HG02970 (cell line): ENCODE results near the gene NUDCD2.
"Not testable (repeated sequence)": the region's sequence is repeated elsewhere in the genome, so short reads cannot be mapped to it uniquely, and the experiment has no call there.

ENCODE experiments used
- ATAC-seq: cut with Tn5 transposase; IDR thresholded peaks from one replicate; pipeline ENCODE4 v1.9.1; 2021; ENCODE audit warnings: mild to moderate bottlenecking, moderate library complexity, moderate number of reproducible peaks; ENCODE audit not compliant: unreplicated experiment, low FRiP score

The NUDCD2 gene

DNA sequence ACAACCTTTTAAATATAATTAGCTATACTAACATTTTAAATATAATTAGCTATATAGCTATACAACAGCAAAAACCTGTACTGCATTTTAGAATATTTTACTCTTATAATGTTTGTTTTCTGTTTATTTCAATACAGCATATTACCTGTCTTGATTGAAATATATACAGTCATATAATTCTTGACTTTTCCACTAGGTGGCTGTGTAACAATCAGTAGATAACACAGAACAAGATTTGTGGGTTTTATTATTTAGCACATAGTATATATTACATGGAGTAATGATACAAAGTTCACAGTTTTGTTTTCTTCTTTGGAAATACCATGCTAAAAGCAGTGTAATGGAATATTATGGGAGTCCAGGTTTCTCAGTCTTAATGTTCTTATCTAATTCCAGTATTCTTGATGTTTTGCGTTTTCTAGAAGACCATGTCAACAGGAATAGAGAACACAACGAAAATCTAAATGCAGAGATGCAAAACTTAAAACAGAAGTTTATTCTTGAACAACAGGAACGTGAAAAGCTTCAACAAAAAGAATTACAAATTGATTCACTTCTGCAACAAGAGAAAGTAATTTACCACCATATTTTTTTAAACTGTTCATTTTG is 13.8 kb upstream of the NUDCD2 start:
- ATAC-seq: no peak

DNA sequence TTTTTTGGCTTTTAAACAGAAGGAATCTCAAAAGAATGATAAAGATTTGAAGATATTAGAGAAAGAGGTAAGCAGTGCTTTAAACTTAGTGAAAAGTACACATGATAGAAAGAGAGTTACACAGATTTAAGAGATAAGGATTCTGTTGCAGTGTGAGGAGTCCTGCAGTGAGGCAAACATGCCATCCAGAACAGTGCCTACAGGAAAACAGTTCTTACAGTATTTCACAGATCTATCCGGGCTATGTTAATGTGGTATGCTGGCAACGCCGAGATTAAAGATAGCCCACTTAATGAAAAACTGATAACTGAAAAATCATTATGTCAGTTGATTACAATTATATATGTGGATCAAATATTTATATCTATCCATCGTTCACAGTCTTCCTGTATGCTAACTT is 7.8 kb upstream of the NUDCD2 start:
- ATAC-seq: no peak

DNA sequence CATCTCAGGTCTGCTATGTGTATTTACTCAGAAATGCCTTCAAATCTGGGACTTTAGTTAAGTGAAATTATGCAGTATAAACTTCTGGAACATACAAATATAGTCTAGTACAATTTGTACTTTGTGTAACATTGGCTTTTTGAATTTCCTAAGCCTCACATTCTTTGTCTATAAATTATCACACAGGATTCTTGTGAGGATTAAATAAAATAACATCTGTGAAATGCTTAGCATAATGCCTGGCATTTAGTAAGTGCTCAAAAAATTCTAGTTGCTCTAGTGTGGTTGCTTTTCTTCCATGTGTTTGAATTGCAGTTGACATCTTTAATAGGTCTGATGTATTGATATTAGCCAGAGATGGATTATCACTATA is 3.1 kb upstream of the NUDCD2 start:
- no peak for ATAC-seq

DNA sequence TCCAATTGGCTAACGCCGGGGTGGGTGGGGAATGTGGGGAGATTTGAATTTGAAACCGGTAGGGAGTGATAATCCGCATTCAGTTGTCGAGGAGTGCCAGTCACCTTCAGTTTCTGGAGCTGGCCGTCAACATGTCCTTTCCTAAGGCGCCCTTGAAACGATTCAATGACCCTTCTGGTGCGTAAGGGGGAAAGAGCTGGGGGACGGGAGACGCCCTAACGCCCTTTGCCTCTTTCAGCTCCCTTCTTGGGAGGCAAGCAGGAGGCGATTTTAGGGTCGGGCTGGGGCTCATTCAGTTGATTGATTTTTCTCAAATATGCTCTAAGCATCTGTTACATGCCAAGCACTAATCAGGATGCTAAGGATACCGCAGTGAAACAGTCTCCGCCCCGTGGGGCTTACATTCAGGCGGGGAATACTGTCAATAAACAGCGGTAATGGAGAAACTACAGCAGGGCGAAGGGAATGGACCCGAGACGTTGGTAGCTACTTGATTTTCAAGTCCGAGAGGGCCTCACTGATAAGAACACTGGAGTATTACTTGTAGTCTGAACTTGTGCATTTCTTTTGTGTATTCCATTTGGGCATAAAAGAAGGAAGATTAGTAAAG is 765 bp upstream of the NUDCD2 start, which contains the start of gene HMMR:
Gene HMMR (plus strand): TSS at position 71 of the 610 bp plus-strand sequence. CDS start 61 bp downstream, at position 132.
- ATAC-seq: no peak

DNA sequence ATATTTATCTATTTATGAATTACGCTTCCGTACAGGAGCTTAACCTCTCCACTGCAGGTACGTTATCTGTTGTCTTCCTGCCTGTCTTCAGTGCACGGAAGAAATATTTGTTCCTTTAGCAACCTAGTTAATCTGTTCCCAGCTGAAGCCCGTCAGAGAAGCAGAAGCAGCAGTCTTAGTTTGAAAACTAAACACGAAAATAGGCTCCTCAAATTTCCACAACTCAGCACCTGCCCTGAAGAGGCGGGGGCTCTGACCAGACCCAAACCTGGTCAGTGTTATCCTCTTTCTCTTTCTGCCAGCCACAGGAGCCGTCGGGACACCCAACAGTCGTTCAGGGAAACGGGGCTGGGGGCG is 462 bp downstream of the NUDCD2 start:
- peak; percentile 6 for ATAC-seq

DNA sequence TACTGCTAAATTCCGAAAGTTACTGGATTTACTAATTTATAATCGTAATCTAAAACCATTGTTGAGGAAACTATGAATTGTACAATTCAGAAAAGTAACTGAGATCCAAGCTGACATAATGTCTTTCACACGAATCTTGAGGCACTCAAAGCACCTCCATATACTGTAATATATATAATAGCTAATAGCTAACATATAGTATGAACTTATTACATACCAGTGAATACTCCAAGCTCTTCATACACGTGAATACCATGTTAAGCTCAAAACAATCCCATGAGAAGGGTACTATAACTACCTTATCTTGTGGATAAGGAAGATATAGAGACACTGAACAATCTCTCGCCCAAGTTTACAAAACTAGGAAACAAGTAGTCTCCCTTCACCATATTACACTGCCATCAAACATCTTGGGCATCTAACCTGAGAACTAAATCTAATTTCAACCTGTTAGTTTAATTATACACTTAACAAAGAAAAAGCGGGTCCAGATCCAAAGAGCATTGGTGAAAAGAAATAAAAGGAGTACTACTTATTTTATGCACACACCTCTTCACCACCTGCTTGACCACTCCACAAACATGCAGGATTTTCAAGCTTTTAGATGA is 1.0 kb downstream of the NUDCD2 start:
- no peak for ATAC-seq

DNA sequence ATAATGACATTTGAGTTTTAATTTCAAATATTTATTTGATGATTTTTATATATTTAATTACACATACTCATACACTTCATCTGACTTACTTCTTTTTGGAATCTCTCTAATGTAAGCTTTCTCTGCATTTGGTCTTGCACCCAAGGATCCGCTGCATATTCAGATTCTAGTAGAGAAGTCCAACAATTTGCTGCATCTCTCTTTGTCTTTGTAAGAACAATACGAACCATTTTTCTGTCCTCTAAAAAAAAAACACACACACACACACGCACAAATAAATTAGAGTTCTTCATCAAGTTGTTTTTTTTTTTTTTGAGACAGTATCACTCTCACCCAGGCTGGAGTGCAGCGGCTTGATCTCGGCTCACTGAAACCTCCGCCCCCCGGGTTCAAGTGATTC is 3.1 kb downstream of the NUDCD2 start:
- no peak for ATAC-seq

DNA sequence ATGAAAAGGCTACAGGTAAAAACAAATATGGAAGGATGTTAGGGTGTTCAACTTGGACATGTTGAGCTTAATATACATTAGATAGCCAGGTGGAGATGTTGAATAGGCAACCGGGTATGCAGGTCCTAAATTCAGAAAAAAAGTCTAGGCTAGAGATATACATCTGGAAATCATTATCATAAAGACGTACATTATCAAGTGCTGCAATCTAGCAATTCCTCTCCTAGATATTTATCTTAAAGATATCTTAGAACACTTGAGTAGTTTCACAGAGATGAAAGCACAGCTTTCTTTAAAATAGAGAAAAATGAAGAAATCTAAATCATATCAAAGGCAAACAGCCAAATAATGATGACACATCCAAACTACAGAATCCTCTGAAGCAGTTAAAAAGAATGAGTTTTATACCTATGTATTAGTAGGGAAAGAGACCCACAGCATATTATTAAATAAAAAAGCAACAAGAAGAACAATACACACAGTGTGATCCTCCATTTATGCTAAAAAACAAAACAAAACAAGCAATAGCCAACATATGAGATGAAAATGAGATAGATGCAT is 3.8 kb downstream of the NUDCD2 start:
- ATAC-seq: no peak

DNA sequence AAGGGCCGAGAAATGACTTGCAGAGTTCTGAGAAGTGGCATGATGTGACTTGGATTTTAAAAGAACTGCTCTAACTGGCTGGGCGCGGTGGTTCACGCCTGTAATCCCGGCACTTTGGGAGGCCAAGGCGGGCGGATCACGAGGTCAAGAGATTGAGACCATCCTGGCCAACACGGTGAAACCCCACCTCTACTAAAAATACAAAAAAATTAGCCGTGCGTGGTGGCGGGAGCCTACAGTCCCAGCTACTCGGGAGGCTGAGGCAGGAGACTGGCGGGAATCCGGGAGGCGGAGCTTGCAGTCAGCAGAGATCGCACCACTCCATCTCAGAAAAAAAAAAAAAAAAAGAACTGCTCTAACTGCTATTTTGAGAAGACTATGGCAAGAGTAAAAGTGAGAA is 4.5 kb downstream of the NUDCD2 start:
- not testable (repeated sequence) for ATAC-seq

DNA sequence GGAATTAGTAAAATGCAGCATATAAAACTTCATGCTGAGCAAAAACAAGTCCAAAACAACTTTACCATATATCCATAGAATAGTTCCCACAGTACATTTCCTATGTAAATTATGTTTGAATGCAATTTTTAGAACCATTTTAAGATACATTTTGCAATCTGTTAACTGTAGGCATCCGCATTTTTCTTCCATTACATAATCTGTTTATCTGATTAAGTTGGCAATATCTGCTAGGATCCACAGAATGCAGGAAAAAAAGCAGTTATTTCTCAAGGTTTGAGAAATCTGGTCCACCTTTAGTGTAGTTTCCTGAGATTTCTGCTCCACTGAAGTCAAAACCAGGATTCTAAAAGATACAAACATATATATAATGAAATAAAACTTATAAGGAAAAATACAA is 6.2 kb downstream of the NUDCD2 start:
- no peak for ATAC-seq

DNA sequence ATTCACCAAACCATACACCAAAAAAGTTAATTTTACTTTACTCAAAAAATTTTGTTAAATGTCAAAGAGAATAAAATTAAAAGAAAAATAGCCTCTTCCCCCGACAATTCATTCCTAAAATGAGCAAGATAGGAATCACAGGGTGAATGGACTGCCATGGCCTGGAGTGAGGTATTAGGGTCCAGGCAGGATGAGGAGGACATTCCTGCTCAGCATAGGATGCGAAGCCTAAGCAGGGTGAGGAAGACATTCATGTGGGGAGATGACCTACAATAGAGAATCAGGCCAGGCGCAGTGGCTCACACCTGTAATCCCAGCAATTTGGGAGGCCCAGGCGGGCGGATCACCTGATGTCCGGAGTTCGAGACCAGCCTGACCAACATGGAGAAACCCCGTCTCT is 8.4 kb downstream of the NUDCD2 start:
- no peak for ATAC-seq

DNA sequence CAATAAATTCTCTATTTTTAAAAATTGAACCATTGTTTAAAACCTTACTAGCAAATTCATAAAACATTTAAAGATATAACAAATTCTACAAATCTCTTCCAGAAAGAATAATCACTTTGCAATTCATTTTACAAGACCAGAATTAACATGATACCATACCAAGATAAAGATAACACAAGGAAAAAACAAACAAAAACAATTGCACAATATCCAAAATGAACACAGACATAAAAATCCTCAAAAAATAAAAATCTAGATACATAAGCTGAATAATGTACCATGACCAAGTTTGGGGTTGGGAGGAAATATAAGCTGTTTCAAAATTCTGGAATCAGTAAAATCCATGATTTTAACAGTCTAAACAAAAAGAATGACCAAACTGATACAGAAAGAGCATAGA is 11.4 kb downstream of the NUDCD2 start:
- no peak for ATAC-seq

DNA sequence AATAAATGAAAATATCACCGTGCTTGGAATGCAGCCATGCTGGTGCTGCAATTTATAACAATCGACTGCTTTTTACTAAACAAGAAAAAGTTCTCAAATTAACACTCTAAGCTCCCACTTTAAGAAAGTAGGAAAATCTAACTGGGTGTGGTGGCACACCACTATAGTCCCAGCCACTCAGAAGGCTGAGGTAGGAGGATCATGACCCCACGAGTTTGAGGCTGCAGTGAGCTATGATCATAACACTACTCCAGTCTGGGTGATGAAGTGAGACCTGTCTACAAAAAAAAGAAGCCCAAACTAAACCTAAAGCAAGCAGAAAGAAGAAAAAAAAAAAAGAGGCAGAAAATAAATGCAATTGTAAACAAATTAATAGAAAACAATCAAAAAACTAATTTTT is 12.0 kb downstream of the NUDCD2 start:
- no peak for ATAC-seq

DNA sequence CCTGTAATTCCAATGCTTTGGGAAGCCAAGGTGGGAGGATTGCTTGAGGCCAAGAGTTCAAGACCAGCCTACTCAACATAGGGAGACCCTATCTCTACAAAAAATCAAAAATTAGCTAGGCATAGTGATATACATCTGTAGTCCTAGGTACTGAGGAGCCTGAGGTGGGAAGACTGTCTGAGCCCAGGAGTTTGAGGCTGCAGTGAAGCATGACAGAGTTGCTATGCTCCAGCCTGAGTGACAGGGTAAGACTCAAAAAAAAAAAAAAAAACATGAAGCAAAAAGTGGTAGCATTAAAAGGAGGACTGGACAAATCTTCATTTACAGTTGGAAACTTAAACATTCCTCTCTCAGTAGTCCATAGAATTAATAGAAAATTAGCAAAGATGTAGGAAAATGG is 12.7 kb downstream of the NUDCD2 start:
- no peak for ATAC-seq

DNA sequence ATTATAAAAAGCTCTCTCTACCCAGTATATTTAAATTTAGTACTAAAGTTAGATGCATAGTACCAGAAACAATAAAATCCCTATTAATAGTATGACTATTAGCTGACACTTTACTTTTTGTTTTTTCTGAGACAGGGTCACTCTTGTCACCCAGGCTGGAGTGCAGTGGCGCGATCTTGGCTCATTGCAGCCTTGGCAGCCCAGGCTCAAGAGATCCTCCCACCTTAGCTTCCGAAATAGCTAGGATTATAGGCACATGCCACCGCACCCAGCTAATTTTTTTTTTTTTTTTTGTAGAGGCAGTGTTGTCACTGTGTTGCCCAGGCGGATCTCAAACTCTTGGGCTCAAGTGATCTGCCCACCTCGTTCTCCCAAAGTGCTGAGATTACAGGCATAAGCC is 14.6 kb downstream of the NUDCD2 start:
- ATAC-seq: no peak

DNA sequence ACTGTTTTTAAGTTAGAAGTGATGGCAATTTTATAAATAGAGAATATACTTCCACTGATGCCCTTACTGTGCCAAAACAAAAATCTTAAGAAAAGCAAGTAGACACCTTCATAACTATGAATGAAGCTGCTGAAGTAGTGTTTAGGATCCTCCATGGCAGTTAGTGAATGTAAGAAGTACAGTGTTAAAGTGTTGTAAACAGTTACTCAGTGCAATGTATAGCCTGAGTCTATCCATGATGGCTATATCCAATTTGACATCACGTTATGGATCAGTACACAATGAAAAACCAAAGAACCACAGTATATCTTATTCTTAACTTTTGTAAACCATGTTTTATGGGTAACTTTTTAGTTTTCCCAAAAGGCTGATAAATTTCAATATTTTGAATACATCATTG is 15.4 kb downstream of the NUDCD2 start:
- no peak for ATAC-seq

DNA sequence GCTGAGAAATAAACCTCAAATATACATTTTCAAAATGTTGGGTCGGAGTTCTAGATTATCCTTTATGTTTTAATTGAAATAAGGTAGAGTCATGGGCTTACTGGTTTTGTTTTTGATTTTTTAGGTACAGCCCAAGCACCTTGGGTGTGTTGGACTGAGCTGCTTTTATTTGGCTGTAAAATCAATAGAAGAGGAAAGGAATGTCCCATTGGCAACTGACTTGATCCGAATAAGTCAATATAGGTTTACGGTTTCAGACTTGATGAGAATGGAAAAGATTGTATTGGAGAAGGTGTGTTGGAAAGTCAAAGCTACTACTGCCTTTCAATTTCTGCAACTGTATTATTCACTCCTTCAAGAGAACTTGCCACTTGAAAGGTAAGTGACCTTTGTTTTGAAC is 18.9 kb downstream of the NUDCD2 start:
- no peak for ATAC-seq

DNA sequence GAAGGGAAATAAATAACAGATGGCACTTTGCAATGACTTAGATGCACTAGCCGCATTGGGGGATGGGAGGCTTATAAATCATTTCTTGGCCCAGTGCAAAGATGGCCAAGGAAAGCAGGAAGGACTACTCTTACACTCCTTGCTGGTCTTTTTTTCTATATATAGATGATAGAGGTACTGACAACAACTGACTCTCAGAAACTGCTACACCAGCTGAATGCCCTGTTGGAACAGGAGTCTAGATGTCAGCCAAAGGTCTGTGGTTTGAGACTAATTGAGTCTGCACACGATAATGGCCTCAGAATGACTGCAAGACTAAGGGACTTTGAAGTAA is 20.8 kb downstream of the NUDCD2 start:
- no peak for ATAC-seq

DNA sequence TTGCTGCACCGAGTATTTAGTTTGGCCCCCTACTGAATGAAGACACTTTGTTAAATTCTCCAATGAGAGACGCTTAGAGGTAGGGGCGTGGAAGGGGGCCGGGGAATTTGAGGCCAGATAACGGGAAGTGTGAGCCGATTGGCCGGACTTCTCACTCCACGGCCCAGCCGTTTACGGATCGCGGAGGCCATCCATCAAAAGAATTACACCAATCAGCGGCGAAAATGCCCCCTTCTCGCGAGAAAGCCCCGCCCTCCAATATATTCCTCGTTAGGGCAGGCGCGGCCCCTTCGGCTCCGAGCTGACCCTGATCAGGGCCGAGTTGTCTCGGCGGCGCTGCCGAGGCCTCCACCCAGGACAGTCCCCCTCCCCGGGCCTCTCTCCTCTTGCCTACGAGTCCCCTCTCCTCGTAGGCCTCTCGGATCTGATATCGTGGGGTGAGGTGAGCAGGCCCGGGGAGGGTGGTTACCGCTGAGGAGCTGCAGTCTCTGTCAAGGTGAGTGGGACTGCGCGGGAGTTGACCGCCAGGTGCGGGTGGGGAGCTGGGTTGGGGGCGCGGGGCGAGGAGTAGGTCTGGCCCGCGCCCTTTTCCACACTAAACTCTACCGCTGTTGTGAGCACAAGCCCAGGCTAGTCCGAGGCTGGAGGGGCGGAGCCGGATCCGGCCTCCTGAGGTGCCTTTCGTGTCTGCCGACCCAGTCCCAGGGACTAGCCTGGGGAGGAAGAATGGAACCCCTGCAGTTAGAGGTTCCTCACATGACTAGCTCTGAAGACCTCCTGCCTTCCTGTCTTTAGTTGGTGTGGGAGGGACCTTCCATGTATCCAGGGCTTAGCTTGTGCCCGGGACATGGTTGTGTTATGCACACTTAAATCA is 22.4 kb downstream of the NUDCD2 start, which contains the start of gene CCNG1:
Gene CCNG1 (plus strand): TSS at position 287 of the 874 bp plus-strand sequence. CDS start 1,662 bp downstream, outside the sequence.
- ATAC-seq: peak; percentile 99

DNA sequence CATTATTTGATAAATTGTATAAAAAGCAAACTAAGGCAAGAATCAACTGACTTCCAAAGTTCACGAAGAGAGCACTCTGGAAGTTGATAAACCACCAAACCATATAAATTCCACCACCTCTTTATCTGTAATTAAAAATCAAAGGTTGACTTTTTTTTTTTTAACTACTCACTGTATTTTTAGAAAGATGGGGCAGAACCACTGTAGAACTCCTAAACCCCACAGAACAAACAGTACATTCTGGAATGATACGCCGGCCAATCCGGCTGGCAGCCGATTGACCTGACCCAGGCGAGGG is 22.9 kb downstream of the NUDCD2 start:
- no peak for ATAC-seq

DNA sequence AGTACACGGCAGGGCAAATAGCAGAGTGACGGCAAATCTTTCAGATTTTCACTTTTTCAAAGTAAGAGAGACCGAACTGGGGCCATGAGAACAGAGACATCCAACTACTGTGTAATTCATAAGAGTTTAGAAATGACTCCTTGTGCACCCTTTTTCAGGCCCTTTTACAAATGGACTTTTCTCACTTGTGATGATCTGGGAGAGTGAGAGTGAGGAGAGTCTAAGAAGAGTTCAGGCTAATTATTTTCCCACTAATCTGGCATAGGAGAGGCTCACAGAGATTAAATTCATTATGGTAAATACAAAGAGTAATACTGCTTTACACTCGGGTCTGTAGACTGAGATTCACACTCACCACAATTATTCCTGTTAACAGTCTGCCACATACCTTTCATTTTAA is 23.4 kb downstream of the NUDCD2 start:
- no peak for ATAC-seq
